ENCODE data around the gene FMO2. TPM values are rescaled to one million over a fixed set of nuclear protein-coding genes. Genes with fewer than 3 reads are reported as not detected.

Gene FMO2
- total RNA-seq, 2 donors from 2014 or later: 9.2 to 18.9 TPM

GRCh38 chr1:171152549-171152948 is 32.6 kb upstream of the FMO2 start:
- Histone ChIP-seq H3K36me3 (replicated peaks in 1 of 2; ENCODE audit: insufficient read depth in 1 of 2, low read depth in 2 of 2) (no peaks in the 10 kb centered on the region), H3K4me1 (no peaks in the 10 kb centered on the region), H3K9me3 (no peaks in the 10 kb centered on the region), H3K27ac (no peak overlapping the region), H3K27me3 (no peaks in the 10 kb centered on the region), H3K4me3 (no peak overlapping the region)
- DNase-seq (no peak), ATAC-seq (no peak)
- intact Hi-C loops (cut with DNase I): no loop called here
- TF ChIP-seq CTCF (IDR thresholded peaks at IDR 0.05): no peak
- no peak for TF ChIP-seq POLR2A (IDR thresholded peaks at IDR 0.05)
- WGBS, 2 donors: 53 to 61% methylated on average over 2 of the region's 2 CpGs

- TF ChIP-seq CTCF (IDR thresholded peaks at IDR 0.05) (no peak), POLR2A (IDR thresholded peaks at IDR 0.05) (no peak)
- Histone ChIP-seq H3K4me1 (peaks cover 6% of the 10 kb centered on the region), H3K4me3 (no peak overlapping the region), H3K27ac (no peak overlapping the region), H3K36me3 (replicated peaks in 1 of 2; ENCODE audit: insufficient read depth in 1 of 2, low read depth in 2 of 2) (no peaks in the 10 kb centered on the region), H3K27me3 (no peaks in the 10 kb centered on the region), H3K9me3 (no peaks in the 10 kb centered on the region)
- DNase-seq: no peak
- no peak for ATAC-seq
- intact Hi-C loops (cut with DNase I): no loop called here
Measured at GRCh38 chr1:171155484-171155883, 29.6 kb upstream of the FMO2 start.

GRCh38 chr1:171158096-171158495 is 27.0 kb upstream of the FMO2 start:
- TF ChIP-seq POLR2A (IDR thresholded peaks at IDR 0.05) (no peak), CTCF (IDR thresholded peaks at IDR 0.05) (no peak)
- 42 to 47% methylated on average over 5 of the region's 5 CpGs for WGBS, 2 donors

GRCh38 chr1:171158551-171158950 is 26.5 kb upstream of the FMO2 start:
- TF ChIP-seq CTCF (IDR thresholded peaks at IDR 0.05): no peak
- TF ChIP-seq POLR2A (IDR thresholded peaks at IDR 0.05): no peak
- H3K27ac ChIP-seq: peak overlapping the region in 2 of 4 donors; percentile 71 to 81
- no peak overlapping the region for H3K4me3 ChIP-seq
- ATAC-seq (no peak), DNase-seq (no peak)
- peaks cover 11% of the 10 kb centered on the region for H3K4me1 ChIP-seq
- H3K9me3 ChIP-seq: no peaks in the 10 kb centered on the region
- intact Hi-C loops (cut with DNase I): no loop called here
- WGBS, 2 donors: 51 to 54% methylated on average over 3 of the region's 3 CpGs
- no peaks in the 10 kb centered on the region for H3K36me3 ChIP-seq (replicated peaks in 1 of 2; ENCODE audit: insufficient read depth in 1 of 2, low read depth in 2 of 2)
- no peaks in the 10 kb centered on the region for H3K27me3 ChIP-seq

More at GRCh38 chr1:171158096-171158495, 27.0 kb upstream of the FMO2 start:
- intact Hi-C loops (cut with DNase I): no loop called here
- H3K4me1 ChIP-seq: peaks cover 11% of the 10 kb centered on the region
- peak overlapping the region in 2 of 4 donors; percentile 71 to 81 for H3K27ac ChIP-seq
- no peak for ATAC-seq
- no peak overlapping the region for H3K4me3 ChIP-seq
- no peaks in the 10 kb centered on the region for H3K9me3 ChIP-seq
- no peaks in the 10 kb centered on the region for H3K36me3 ChIP-seq (replicated peaks in 1 of 2; ENCODE audit: insufficient read depth in 1 of 2, low read depth in 2 of 2)
- no peak for DNase-seq
- no peaks in the 10 kb centered on the region for H3K27me3 ChIP-seq

- intact Hi-C loops (cut with DNase I): no loop called here
- Histone ChIP-seq H3K4me1 (peaks cover 11% of the 10 kb centered on the region), H3K4me3 (no peak overlapping the region), H3K36me3 (replicated peaks in 1 of 2; ENCODE audit: insufficient read depth in 1 of 2, low read depth in 2 of 2) (no peaks in the 10 kb centered on the region), H3K9me3 (no peaks in the 10 kb centered on the region), H3K27me3 (no peaks in the 10 kb centered on the region), H3K27ac (peak overlapping the region in 3 of 4 donors; percentile 71 to 81 (median 73))
- WGBS, 2 donors: 55 to 82% methylated on average over 2 of the region's 2 CpGs
- DNase-seq (no peak), ATAC-seq (no peak)
- TF ChIP-seq POLR2A (IDR thresholded peaks at IDR 0.05) (no peak), CTCF (IDR thresholded peaks at IDR 0.05) (no peak)
Measured at GRCh38 chr1:171159148-171159547, 26.0 kb upstream of the FMO2 start.

All from body of pancreas (tissue), 4 donors.